GM19372 (cell line): ENCODE data around the gene MAPRE3.
A peak's percentile ranks its signal among the peaks of the same experiment; 100 is the strongest.

Experiments used
- ATAC-seq: cut with Tn5 transposase; IDR thresholded peaks from one replicate; pipeline ENCODE4 v1.9.1; 2021; ENCODE audit warnings: mild to moderate bottlenecking, low read depth, moderate library complexity; ENCODE audit not compliant: unreplicated experiment

The MAPRE3 gene

DNA sequence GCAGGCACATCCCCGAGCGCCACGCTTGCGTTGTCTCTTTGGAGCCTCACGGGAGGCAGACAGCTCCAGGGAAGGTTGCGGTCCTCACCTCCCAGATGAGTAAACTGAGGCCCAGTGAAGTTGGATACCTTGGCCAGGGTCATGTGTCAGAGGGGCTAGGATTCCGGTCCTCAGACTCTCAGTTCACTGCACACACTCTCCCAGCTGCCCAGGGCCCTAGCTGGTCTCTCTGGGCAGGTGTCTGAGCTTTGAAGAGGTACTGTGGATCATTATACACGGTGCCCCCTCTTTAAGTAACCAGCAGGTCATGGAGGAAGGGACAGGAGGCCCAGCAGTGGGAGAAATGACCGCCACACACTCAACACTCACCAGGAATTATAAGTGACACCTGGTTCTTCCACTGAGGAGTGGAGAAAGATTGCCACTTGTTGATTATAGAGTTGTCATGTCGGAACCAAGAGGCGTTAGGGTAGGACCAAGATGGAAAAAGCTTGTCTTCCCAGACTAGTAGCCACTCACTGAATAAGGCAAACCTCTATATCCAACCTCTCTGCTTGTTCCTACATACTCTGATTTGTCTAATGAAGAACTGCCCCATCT lies 62.9 kb downstream of the MAPRE3 start:
- no peak for ATAC-seq

DNA sequence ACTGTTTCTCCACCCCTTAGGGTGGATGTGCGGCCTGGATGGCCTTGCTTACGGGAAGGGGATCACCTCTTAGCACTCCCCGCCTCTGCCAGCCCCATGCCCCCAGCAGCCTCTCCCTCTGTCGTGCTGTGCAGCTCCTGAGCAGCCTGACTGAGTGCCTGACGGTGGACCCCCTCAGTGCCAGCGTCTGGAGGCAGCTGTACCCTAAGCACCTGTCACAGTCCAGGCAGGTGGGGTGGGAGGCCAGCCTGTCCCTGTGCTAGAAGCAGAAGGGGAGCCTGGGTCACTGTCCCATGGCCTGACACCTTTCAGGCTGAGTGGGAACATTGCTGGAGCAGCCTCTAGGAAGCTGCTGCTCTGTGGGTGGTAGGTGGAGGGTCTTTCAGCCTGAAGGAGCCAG lies 67.6 kb downstream of the MAPRE3 start:
- ATAC-seq = no peak

DNA sequence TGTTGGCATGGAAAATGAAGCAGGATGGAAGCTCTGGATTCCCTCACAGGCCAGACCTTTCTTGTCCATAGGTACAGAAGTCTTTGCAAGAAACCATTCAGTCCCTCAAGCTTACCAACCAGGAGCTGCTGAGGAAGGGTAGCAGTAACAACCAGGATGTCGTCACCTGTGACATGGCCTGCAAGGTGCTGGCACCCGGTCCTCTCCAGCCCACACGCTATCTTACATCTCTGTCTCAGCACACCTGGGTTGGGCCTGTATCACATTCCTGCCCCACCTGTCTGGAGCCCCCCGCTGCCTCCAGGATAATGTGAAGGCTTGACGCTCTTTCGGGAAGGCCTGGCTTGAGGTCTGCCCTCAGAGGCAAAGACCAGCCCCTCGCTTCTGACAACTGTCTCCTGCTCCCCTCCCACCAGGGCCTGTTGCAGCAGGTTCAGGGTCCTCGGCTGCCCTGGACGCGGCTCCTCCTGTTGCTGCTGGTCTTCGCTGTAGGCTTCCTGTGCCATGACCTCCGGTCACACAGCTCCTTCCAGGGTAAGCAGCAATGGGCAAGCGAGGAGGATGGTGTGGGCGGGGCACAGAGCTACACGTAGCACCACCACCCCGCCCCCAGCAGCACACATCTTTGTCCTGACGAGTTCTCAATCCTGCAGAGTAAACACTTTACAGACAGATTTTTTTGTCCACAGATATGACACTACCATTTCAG lies 68.3 kb downstream of the MAPRE3 start:
- ATAC-seq = no peak

DNA sequence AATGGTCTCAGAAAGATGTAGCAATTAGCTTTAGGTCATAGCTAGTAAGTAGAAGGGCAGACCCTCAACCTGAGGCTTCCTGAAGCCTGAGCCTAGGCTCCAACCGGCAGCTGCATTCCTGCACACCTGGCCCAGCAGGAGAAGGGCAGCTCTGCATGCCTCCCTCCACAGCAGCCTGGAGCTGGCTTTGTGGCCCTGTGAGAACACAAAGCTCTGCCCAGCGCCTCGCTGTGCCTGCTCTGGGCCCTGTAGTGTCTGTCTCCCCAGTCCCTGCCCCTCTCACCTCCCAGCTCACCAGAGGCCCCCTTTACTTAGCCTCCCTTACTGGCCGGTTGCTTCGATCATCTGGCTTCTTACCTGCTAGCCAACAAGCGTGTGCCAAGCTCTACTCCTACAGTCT lies 69.0 kb downstream of the MAPRE3 start:
- ATAC-seq = no peak

DNA sequence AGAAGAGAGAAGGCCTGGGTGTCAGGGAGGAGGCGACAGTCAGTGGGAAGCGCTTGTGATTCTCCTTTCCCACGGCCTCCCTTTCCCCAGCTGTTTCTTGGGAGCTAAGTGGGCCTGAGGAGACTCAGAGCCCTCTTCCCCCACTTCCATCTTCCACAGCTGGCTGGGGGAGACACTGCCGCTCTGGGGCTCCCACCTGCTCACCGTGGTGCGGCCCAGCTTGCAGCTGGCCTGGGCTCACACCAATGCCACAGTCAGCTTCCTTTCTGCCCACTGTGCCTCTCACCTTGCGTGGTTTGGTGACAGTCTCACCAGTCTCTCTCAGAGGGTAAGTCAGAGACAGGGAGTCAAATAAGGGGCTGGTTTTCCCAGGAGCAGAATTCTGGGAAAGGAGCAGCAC lies 69.4 kb downstream of the MAPRE3 start:
- ATAC-seq = no peak

DNA sequence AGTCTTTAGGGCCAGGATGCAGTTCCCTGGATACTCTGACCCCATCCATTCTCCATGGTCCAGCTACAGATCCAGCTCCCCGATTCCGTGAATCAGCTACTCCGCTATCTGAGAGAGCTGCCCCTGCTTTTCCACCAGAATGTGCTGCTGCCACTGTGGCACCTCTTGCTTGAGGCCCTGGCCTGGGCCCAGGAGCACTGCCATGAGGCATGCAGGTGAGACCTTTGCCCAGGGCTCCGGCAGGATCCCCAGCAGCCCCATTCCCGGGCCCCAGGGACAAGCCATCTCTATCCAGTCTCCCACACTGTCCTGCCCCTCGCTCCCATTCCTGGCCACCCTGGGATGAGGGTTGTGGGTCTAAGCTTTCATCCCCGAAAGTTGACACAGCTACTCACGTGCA lies 69.8 kb downstream of the MAPRE3 start:
- ATAC-seq = no peak

DNA sequence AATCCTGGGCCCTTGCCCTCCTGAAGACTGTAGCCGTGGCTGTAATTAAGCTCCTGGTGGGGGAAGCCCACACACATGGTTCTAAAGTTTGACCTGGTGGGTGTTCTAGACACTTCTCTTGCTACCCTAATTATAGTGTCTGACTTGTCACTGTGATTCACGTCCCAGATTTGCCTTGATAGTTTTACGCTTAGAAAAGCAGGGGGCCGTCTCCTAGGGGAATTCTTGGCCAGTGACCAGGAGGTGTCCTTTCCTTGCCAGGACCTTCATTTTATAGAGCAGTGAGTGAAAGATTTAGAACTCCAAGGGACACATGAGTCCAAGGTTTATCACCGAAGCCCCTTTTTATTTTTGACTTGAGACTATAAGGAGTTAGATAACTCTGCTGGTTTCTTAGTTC lies 71.3 kb downstream of the MAPRE3 start:
- no peak for ATAC-seq

DNA sequence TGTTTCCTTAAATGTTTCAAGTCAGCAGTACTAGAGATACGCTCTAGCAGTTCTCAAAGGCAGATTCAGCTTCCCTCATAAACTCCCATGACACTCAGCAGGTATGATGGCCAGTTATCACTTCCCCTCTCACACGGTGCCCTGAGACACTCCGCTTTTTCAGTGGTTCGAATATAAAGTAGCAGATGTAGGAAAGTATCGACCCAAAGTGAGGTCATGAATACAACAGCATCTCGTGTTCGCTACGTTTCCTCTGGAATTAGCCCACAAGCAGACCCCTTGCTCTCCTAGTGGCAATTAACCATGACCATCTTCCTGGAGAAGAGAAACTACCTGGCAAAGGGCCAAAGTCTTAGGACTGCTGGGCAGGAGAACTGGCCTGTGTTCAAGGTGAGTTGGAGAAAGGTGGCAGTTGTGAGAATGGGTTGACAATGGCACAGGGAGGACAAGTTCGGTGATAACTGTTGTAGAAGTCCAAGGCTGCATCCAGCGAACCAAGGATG lies 71.8 kb downstream of the MAPRE3 start:
- no peak for ATAC-seq

DNA sequence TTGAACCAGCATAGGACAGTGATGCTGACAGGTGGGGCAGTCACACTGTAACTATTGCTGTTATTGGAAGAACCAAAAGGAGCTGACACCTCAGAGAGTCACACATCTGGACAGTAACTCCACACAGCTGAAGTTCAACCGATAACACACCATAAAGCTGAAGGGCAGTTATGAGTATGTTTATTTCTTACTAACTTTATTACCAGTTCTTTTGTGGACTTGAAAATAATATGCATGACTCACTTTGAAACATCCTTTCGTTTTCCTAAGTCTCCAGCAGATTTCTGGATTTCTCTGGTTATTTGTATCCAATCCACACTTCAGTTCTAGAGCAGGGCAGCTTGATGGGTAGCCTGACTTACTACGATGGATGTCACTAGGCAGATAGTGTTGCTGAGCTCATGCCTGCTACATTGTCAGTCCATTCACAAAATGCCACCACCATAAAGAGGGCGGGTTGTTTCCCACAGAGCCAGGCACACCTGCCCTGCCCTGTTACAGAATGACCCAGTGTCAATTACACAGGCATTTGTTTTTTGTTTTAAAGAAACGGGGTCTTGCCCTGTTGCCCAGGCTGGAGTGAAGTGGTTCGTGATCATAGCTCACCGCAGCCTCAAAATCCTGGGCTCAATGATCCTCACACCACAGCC lies 72.7 kb downstream of the MAPRE3 start:
- no peak for ATAC-seq

DNA sequence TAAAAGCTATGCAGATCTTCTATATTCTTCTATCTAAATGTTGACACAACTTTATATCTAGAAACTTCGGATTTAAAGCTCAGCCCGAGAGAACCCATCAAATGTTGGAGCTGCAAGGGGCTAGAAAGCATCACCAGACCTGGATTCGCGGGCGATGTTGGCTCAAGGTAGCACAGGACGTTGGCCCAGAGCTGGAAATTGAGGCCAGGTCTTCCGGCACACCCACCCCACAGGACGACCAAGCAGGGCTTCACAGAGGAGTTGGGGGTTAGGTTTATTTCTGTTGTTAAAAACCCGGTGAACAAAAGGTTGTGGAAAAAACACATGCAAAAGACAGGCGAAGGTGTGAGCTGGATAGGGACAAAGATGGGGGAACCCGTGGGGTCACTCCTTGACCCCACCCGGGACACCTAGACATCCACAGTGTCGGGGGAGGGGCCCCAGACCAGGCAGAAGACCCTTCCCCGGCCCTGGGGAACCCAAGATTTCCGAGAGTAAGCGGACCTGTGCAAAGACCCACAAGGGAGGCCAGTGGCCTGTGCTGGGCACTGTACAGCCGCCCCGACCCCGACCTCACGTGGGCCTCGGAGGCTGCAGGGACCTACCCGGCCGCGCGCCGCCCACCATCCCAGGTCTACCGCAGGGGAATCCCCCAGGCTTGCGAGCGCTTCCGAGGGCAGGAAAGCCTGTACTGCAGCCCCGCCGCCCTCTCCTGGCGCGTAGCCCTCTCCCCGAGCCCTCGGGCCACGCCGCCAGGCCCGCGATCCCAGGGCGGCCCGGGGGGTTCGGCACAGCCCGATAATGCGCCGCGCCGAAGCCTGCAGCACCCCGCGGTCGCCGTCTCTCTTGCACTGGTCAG lies 79.2 kb downstream of the MAPRE3 start:
- ATAC-seq = peak; percentile 15

DNA sequence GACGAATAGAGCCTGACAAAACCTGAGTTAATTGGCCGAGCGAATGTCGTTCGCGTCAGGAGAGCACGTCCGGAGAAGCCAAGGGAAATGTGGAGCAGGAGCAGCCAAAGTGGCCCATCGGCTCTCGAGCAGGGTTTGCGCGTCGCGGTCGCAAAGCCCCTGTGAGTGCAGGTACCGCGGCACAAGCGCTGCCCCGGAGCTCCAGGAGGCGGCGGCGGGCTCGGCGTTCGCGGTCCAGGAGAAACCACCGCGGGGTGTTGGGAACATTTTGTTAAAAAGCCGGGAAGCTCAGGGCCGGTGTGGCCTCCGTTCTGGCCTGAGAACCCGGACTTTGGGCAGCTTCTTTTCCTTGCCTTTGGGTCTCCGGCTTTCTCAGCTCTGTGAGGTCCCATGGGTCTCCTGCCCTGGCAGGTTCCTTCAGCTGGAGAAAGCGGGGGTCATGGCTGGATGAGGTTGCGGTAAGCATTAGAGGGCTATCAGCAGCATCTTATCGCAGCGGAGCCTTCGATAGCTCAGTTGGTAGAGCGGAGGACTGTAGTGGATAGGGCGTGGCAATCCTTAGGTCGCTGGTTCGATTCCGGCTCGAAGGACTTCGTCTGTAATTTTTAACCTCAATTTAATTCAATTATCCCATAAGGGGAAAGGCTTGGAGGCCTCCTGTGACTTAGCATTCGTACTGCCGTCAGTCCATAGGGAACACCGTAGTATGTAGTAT lies 80.0 kb downstream of the MAPRE3 start:
- peak; percentile 49 for ATAC-seq

DNA sequence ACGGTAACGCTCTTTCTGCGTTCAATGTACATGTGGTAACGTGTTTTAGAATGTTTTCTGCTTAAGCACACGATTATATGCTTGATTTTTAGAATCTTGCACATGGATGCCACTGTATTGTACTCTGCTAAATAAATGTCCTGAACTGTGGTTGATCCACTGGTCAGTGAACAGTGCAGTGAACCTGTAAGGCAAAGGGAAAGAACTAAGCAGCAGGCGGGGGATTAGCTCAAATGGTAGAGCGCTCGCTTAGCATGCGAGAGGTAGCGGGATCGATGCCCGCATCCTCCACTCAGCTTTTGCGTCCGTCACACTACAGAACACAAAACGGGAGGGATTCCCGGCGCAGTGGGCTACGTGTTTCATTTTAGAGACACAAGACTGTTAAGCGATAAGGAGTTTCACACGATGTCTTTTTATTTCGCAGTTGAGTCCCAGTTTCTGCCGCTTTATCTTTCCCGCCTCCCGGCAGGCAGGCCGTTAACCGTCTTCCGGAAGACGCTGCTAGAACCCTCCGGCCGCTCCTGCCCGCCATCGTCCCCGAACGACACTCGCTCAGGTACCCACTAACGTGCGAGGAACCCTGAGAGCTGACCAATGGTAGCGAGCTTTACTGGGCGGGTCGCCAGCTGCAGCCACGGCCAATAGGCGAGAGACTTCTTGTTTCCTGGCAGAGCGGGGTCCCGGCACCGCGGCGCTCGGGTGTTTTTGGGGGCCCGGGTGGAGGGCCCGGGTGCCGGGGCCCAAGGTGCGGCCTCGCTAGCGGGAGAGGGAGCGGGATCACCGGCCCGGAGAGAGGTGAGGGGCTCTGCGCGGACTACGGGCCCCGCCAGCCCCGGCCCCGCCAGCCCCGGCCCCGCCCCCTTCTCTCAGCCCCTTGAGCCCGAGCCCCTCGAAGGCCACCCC lies 80.8 kb downstream of the MAPRE3 start, which contains the start of gene AGBL5:
TSS of gene AGBL5 (plus strand) at position 673 of the 906 bp plus-strand sequence. CDS start 1,291 bp downstream, outside the sequence.
- peak; percentile 52 for ATAC-seq

DNA sequence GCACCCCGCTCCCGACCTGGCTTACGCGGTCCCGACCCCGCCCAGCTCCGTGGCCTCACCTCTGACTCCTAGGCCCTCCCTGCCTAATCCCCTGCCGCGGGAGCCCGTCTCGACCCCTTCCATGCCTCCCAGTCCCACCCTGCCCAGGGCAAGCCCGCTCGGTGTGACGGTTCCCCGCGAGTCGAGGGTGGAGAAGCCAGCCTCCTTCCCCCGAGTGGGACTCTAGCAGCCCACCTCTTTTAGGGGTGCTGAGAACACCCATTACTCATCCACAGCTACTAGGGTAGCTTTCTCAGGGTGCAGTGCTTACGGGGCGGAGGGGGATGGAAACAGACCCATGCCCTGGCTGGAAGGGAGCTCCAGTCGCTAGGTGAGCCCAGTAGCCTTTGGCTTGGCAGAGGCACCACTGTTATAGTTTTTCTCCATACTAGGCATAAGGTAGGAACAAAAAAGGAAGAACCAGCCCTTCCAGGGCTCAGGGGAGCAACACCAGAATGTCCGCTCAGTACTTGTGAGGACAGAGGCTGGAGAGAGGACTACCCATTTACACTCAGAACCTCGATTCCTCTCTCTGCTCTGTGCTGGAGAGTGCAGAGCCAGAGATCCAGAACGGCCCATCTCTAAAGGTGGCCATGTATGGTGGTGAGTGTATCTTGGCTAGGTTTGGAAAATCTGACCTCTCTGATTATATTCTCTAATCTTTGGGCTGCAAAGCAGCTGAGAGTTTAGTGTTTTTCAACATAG lies 81.6 kb downstream of the MAPRE3 start:
- ATAC-seq = no peak

DNA sequence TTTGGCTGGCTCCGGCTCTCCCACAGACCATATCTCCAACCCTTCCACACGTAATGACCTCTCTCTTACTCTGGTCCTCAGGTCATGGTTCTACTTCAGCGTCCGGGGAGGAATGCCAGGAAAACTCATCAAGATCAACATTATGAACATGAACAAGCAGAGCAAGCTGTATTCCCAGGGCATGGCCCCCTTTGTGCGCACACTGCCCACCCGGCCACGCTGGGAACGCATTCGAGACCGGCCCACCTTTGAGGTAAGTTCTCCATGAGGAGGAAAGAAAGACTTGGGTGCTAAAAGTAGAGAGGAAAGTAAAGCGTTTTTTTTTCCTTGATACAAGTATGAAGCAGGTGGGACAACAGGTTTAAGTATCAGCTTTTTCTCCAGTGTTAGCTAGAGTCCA lies 82.9 kb downstream of the MAPRE3 start:
- no peak for ATAC-seq

DNA sequence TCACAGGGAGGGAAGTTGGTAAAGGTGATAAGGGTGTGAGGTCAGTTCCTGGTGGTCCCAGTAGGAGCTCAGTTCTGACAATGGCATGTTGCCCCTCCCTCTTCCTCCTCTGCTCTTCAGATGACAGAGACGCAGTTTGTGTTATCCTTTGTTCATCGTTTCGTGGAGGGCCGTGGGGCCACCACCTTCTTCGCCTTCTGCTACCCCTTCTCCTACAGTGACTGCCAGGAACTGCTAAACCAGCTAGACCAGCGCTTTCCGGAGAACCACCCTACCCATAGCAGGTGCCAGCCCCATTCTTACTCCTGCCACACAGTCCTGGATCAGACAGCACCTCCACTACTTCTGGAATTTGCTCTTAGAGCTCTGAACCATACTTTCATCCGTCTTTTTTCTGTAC lies 83.3 kb downstream of the MAPRE3 start:
- ATAC-seq = no peak

DNA sequence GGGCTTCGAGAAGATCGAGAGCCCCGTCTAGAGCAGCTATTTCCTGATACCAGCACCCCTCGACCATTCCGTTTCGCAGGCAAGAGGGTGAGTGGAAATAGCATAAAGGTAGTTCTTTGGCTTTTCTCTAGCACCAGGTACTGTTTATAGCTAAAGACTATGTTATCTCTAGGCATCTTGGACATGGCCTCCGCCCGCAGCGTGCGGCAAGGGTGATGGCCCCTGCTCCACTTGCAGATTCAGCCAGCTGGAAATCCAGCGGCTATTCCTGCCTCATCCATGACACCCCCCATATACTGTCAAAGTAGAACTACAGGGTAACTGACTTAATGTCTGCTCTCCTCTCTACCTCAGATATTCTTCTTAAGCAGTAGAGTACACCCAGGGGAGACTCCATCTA lies 84.3 kb downstream of the MAPRE3 start:
- no peak for ATAC-seq

DNA sequence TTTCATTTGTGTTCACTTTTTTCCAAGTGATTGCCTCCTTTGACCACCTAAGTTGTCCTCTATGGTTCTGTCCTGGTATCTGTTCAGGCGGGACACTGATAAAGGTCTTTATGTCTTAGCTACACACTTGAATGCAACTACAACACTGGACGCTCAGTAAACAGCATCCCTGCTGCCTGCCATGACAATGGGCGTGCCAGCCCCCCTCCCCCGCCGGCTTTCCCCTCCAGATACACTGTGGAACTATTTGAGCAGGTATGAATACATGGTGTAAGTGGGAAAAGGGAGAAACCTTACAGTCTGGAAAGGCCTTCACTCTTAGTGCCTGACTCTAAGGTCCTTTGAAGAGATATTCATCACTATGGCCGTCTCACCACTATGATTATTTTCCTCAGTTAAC lies 86.7 kb downstream of the MAPRE3 start:
- no peak for ATAC-seq

DNA sequence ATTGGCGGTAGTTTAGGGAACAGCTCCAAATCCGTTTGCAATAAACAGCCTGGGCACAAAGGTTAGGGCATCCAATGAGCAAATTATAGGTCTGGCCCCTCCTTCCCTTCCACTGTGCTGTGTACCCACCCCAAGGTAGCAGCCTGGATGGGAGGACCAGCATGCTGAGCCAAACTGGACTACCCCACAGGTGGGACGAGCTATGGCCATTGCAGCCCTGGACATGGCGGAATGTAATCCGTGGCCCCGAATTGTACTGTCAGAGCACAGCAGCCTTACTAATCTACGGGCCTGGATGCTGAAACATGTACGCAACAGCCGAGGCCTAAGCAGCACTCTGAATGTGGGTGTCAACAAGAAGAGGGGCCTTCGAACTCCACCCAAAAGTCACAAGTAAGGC lies 87.8 kb downstream of the MAPRE3 start:
- ATAC-seq = no peak
